DND-41 (cell line): ENCODE measurements around the gene POMT2.

Experiments
- CTCF ChIP-seq: IDR thresholded peaks from 2 replicates; pipeline ENCODE4 v1.5.1; 2012; ENCODE audit warnings: borderline replicate concordance, low read length, moderate library complexity, mild to moderate bottlenecking; ENCODE audit not compliant: poor library complexity, severe bottlenecking; ENCODE audit errors: extremely low read depth
- EZH2 ChIP-seq: IDR thresholded peaks from 3 replicates; pipeline ENCODE4 v1.6.1; 2012; ENCODE audit warnings: borderline replicate concordance, low read depth, mild to moderate bottlenecking, moderate library complexity, low read length, inconsistent platforms; ENCODE audit not compliant: severe bottlenecking

GRCh38 chr14:77270361-77271112 is 50.1 kb downstream of the POMT2 start:
- TF ChIP-seq CTCF = no peak
- TF ChIP-seq EZH2 = no peak
